GM18498 (cell line): ENCODE measurements around the gene GPR12.

Source experiments
- ATAC-seq: cut with Tn5 transposase; IDR thresholded peaks from one replicate; pipeline ENCODE4 v1.9.1; 2021; ENCODE audit warnings: mild to moderate bottlenecking, moderate library complexity; ENCODE audit not compliant: unreplicated experiment

The GPR12 gene

GRCh38 chr13:26706381-26706780 is 54.2 kb downstream of the GPR12 start:
- ATAC-seq = no peak

GRCh38 chr13:26705536-26705935 is 55.0 kb downstream of the GPR12 start:
- ATAC-seq = no peak
